Left cardiac atrium (tissue), 4 donors: ENCODE measurements around the gene ACTR5. TPM values are rescaled to one million over a fixed set of nuclear protein-coding genes. Genes with fewer than 3 reads are reported as not detected.
A peak's percentile ranks its signal among the peaks of the same experiment; 100 is the strongest.

Source experiments
- ATAC-seq, 2 donors: fragments of 200-7000 bp; cut with Tn5 transposase; one replicate each; pipeline ENCODE4 v1.9.1; 2020; ENCODE audit warnings: mild to moderate bottlenecking in 2 of 2, moderate library complexity in 2 of 2
- DNase-seq: peaks from one replicate; pipeline ENCODE4 v3.0.0-alpha.2; 2020
- intact Hi-C, 2 donors: fragments of 100-400 bp; cut with DNase I; formaldehyde crosslinking; loops; one replicate each; pipeline versions ENCODE4 v1.14.1 to v1.15.1; 2022 to 2023
- long read RNA-seq: library from polyadenylated mRNA; unstranded; transcript quantifications from one replicate; pipeline ENCODE4 v2.0.0, GENCODE V29; 2021
- total RNA-seq, 2 donors: library from RNA; stranded (reverse); fragmentation: NEBNext Ultra II Directional; extraction: Animal tissue kit (Norgen Biotek cat#: 25700); gene quantifications; one replicate each; pipeline ENCODE4 v1.2.1, GENCODE V29; 2021
- donor health status: DM: no; HTN: yes; CAD: no.
- donor health status: DM: no; HTN: yes; CAD: no; lungs with severe emphysema.
- donor health status: DM: yes; HTN: yes; CAD: no.
- donor health status: Dilated cardiomyopathy.

The ACTR5 gene
- 1 to 10 TPM; 3.6 to 5.1 TPM for total RNA-seq
- long read RNA-seq, transcript ACTR5-201 (9 exons, 2,565 nt) = major isoform, 15 of 21 reads
- long read RNA-seq, partial matches to known transcripts = 1 of 21 reads
- long read RNA-seq, other reads (novel, unspliced or antisense) = 5 of 21 reads

- peak; percentile 93 for DNase-seq
- peak; percentile 98 to 99 for ATAC-seq
- intact Hi-C loops = loop anchor here in 1 of 2 donors (5.0 kb wide), 1 partner anchor 101 kb away; no protein-coding TSS in a partner anchor
Observed at GRCh38 chr20:38748097-38748860, at the start of gene ACTR5. Gene ACTR5 (plus strand): TSS chr20:38748460. CDS start chr20:38748479, 19 bp downstream.

GRCh38 chr20:38698541-38698940 lies 49.7 kb upstream of the ACTR5 start:
- ATAC-seq (no peak), DNase-seq (no peak)
- intact Hi-C loops = no loop called here

GRCh38 chr20:38700141-38700540 lies 48.1 kb upstream of the ACTR5 start:
- ATAC-seq = no peak
- intact Hi-C loops = no loop called here
- DNase-seq = no peak

- intact Hi-C loops = no loop called here
- no peak for DNase-seq
- ATAC-seq = no peak
Observed at GRCh38 chr20:38700926-38701325, 47.3 kb upstream of the ACTR5 start.

GRCh38 chr20:38703526-38703925 lies 44.7 kb upstream of the ACTR5 start:
- DNase-seq (no peak), ATAC-seq (no peak)
- intact Hi-C loops = no loop called here

GRCh38 chr20:38704136-38704535 lies 44.1 kb upstream of the ACTR5 start:
- intact Hi-C loops = no loop called here
- no peak for DNase-seq
- no peak for ATAC-seq

GRCh38 chr20:38706509-38706908 lies 41.8 kb upstream of the ACTR5 start:
- ATAC-seq (no peak), DNase-seq (no peak)
- intact Hi-C loops = no loop called here

- intact Hi-C loops = no loop called here
- ATAC-seq (no peak), DNase-seq (no peak)
Observed at GRCh38 chr20:38714308-38714707, 34.0 kb upstream of the ACTR5 start.

GRCh38 chr20:38715646-38716045 lies 32.6 kb upstream of the ACTR5 start:
- DNase-seq = no peak
- ATAC-seq = no peak
- intact Hi-C loops = no loop called here

GRCh38 chr20:38722683-38723016 lies 25.6 kb upstream of the ACTR5 start:
- no peak for DNase-seq
- intact Hi-C loops = no loop called here

GRCh38 chr20:38723017-38723847 lies 25.0 kb upstream of the ACTR5 start:
- ATAC-seq = no peak

More at GRCh38 chr20:38722683-38723016, 25.6 kb upstream of the ACTR5 start:
- no peak for ATAC-seq

GRCh38 chr20:38723848-38724625 lies 24.2 kb upstream of the ACTR5 start, which contains the start of gene SLC32A1:
Gene SLC32A1 (plus strand): TSS chr20:38724486. CDS start chr20:38724725, 239 bp downstream.
- intact Hi-C loops = no loop called here
- ATAC-seq (no peak), DNase-seq (no peak)

More at GRCh38 chr20:38723017-38723847, 25.0 kb upstream of the ACTR5 start:
- no peak for DNase-seq
- intact Hi-C loops = no loop called here

- DNase-seq (no peak), ATAC-seq (no peak)
- intact Hi-C loops = loop anchor here in 1 of 2 donors (5.0 kb wide), 1 partner anchor 77 kb away; no protein-coding TSS in a partner anchor
Observed at GRCh38 chr20:38724626-38725147, 23.6 kb upstream of the ACTR5 start.

GRCh38 chr20:38725148-38725901 lies 22.9 kb upstream of the ACTR5 start:
- no peak for DNase-seq
- ATAC-seq = no peak
- intact Hi-C loops = loop anchor here in 1 of 2 donors (5.0 kb wide), 1 partner anchor 78 kb away; no protein-coding TSS in a partner anchor

GRCh38 chr20:38725931-38726803 lies 22.1 kb upstream of the ACTR5 start:
- DNase-seq (peak; percentile 50), ATAC-seq (peak; percentile 42 to 46)
- intact Hi-C loops = loop anchor here in 1 of 2 donors (5.0 kb wide), 1 partner anchor 79 kb away; no protein-coding TSS in a partner anchor

- ATAC-seq (no peak), DNase-seq (peak; percentile 39)
- intact Hi-C loops = loop anchor here in 1 of 2 donors (5.0 kb wide), 1 partner anchor 80 kb away; no protein-coding TSS in a partner anchor
Observed at GRCh38 chr20:38726804-38727606, 21.3 kb upstream of the ACTR5 start.
